ENCODE data around the gene THRSP. TPM values are rescaled to one million over a fixed set of nuclear protein-coding genes. Genes with fewer than 3 reads are reported as not detected.
A peak's percentile ranks its signal among the peaks of the same experiment; 100 is the strongest.

The THRSP gene
- total RNA-seq, 1 experiment from 2014 or later = not detected

GRCh38 chr11:78031629-78032028 is 32.0 kb upstream of the THRSP start:
- Histone ChIP-seq H3K4me3 (replicated peaks in 1 of 2; ENCODE audit: low read depth in 1 of 2, low read length in 2 of 2) (no peak overlapping the region), H3K79me2 (ENCODE audit: insufficient read depth, low read length) (no peaks in the 10 kb centered on the region), H3K4me2 (ENCODE audit: low read length) (no peak overlapping the region), H3K9me3 (ENCODE audit: control insufficient read depth in 1 of 2, insufficient read depth in 1 of 2, low read depth in 1 of 2, low read length in 2 of 2) (no peaks in the 10 kb centered on the region), H3K4me1 (ENCODE audit: control insufficient read depth in 1 of 2, insufficient read depth in 2 of 2, low read length in 2 of 2) (peaks cover 40 to 51% of the 10 kb centered on the region in 2 experiments), H3K36me3 (ENCODE audit: control insufficient read depth in 1 of 2, insufficient read depth in 2 of 2, low read length in 2 of 2) (no peaks in the 10 kb centered on the region), H4K20me1 (ENCODE audit: insufficient read depth) (no peaks in the 10 kb centered on the region), H3K27ac (ENCODE audit: low read depth, low read length) (no peak overlapping the region), H3K9ac (ENCODE audit: low read length) (no peak overlapping the region), H3K27me3 (ENCODE audit: insufficient read depth, low read length) (no peaks in the 10 kb centered on the region), H3K9me2 (ENCODE audit: insufficient read depth) (no peaks in the 10 kb centered on the region), H2AFZ (ENCODE audit: low read depth, low read length, poor library complexity, severe bottlenecking) (no peak overlapping the region)
- DNase-seq (ENCODE audit: low read depth, low spot score) = no peak
- no peak for TF ChIP-seq EZH2phosphoT487 (IDR thresholded peaks at IDR 0.05; ENCODE audit: borderline replicate concordance)
- ChIA-PET POLR2A (interaction anchor here (1.1 to 1.6 kb wide), 4 partner anchors 8 to 37 kb away, joined by 3 to 14 read pairs (median 4); partner anchors contain the start of gene INTS4), RAD21 (ENCODE audit: low non-redundant PET in 1 of 2, low total read pairs in 2 of 2, uncharacterized antibody in 2 of 2, unreplicated experiment in 2 of 2) (no interaction called here), CTCF (interaction anchor here (1.6 kb wide), 1 partner anchor 14 kb away, joined by 9 read pairs; no protein-coding TSS in a partner anchor)
- no peak for ATAC-seq
- BruUV-seq (replicated peaks) = no TSS peak
- intact Hi-C loops (cut with micrococcal nuclease) = no loop called here

GRCh38 chr11:78032090-78032489 is 31.6 kb upstream of the THRSP start:
- Histone ChIP-seq H3K9me3 (ENCODE audit: control insufficient read depth in 1 of 2, insufficient read depth in 1 of 2, low read depth in 1 of 2, low read length in 2 of 2) (no peaks in the 10 kb centered on the region), H2AFZ (ENCODE audit: low read depth, low read length, poor library complexity, severe bottlenecking) (peak overlapping the region; percentile 1), H4K20me1 (ENCODE audit: insufficient read depth) (no peaks in the 10 kb centered on the region), H3K27ac (ENCODE audit: low read depth, low read length) (no peak overlapping the region), H3K4me1 (ENCODE audit: control insufficient read depth in 1 of 2, insufficient read depth in 2 of 2, low read length in 2 of 2) (peaks cover 43 to 55% of the 10 kb centered on the region in 2 experiments), H3K36me3 (ENCODE audit: control insufficient read depth in 1 of 2, insufficient read depth in 2 of 2, low read length in 2 of 2) (no peaks in the 10 kb centered on the region), H3K9ac (ENCODE audit: low read length) (no peak overlapping the region), H3K9me2 (ENCODE audit: insufficient read depth) (no peaks in the 10 kb centered on the region), H3K79me2 (ENCODE audit: insufficient read depth, low read length) (no peaks in the 10 kb centered on the region), H3K4me3 (replicated peaks in 1 of 2; ENCODE audit: low read depth in 1 of 2, low read length in 2 of 2) (no peak overlapping the region), H3K4me2 (ENCODE audit: low read length) (no peak overlapping the region), H3K27me3 (ENCODE audit: insufficient read depth, low read length) (no peaks in the 10 kb centered on the region)
- CTCF ChIA-PET = interaction anchor here (1.0 kb wide), 1 partner anchor 9 kb away, joined by 3 read pairs; no protein-coding TSS in a partner anchor
- BruUV-seq (replicated peaks) = no TSS peak
- ATAC-seq = no peak
- DNase-seq (ENCODE audit: low read depth, low spot score) = no peak
- TF ChIP-seq ELF1 (IDR thresholded peaks at IDR 0.05; ENCODE audit: borderline replicate concordance, low read depth) (no peak), EZH2 (IDR thresholded peaks at IDR 0.05) (no peak)
- intact Hi-C loops (cut with micrococcal nuclease) = no loop called here
- POLR2A ChIA-PET = interaction anchor here (1.3 to 1.6 kb wide), 2 partner anchors 11 to 38 kb away, joined by 3 to 5 read pairs; partner anchors contain the start of gene INTS4
- RAD21 ChIA-PET (ENCODE audit: low non-redundant PET in 1 of 2, low total read pairs in 2 of 2, uncharacterized antibody in 2 of 2, unreplicated experiment in 2 of 2) = no interaction called here
